DND-41 (cell line): Measurements from ENCODE around the gene COX6B2.

Experiments
- EZH2 ChIP-seq: IDR thresholded peaks from 3 replicates; pipeline ENCODE4 v1.6.1; 2012; ENCODE audit warnings: borderline replicate concordance, low read depth, mild to moderate bottlenecking, moderate library complexity, low read length, inconsistent platforms; ENCODE audit not compliant: severe bottlenecking
- TF ChIP-seq, protein P1 (sequence below): IDR thresholded peaks from 2 replicates; pipeline ENCODE4 v1.5.1; 2012; ENCODE audit warnings: borderline replicate concordance, low read length, moderate library complexity, mild to moderate bottlenecking; ENCODE audit not compliant: poor library complexity, severe bottlenecking; ENCODE audit errors: extremely low read depth

DNA sequence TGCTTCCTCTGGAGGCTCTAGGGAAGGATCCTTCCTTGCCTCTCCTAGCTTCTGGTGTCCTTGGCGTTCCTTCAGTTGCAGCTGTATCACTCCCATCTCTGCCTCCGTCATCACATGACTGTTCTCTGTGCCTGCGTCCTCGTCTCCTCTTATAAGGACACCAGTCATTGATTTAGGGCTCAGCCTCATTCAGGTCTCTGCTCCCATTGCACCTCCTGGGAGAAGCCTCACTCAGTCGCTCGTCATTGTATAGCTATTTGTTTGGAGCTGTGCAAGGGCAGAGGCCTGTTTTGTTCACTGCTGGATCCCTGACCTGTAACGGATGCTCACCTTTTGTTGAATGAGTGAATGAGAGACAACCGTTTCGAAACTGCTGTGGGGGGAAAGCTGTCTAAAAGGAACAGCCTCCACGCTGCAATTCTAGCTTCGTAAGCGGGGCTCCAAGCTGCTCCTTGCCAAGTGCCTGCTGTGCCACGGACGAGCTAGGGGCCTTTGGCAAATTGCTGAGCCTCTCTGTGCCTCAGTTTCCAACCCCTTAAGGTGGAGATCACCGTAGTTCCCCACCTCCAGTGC lies 53.5 kb downstream of the COX6B2 start:
- TF ChIP-seq, protein P1, sequence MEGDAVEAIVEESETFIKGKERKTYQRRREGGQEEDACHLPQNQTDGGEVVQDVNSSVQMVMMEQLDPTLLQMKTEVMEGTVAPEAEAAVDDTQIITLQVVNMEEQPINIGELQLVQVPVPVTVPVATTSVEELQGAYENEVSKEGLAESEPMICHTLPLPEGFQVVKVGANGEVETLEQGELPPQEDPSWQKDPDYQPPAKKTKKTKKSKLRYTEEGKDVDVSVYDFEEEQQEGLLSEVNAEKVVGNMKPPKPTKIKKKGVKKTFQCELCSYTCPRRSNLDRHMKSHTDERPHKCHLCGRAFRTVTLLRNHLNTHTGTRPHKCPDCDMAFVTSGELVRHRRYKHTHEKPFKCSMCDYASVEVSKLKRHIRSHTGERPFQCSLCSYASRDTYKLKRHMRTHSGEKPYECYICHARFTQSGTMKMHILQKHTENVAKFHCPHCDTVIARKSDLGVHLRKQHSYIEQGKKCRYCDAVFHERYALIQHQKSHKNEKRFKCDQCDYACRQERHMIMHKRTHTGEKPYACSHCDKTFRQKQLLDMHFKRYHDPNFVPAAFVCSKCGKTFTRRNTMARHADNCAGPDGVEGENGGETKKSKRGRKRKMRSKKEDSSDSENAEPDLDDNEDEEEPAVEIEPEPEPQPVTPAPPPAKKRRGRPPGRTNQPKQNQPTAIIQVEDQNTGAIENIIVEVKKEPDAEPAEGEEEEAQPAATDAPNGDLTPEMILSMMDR, result no peak
- TF ChIP-seq EZH2, result no peak
